SU-DHL-6 (cell line): ENCODE results near the gene DUXA.

Experiments
- CTCF ChIP-seq: fragments of 200-600 bp; sonication (generic); IDR thresholded peaks from one replicate; pipeline ENCODE4 v1.5.1; 2017; ENCODE audit warnings: antibody characterized with exemption, mild to moderate bottlenecking, low read length, moderate library complexity; ENCODE audit not compliant: insufficient read depth, poor library complexity, severe bottlenecking
- EZH2phosphoT487 ChIP-seq: fragments of 200-600 bp; sonication (generic), shearing (Covaris generic); conservative IDR thresholded peaks from 2 replicates; pipeline ENCODE4 v1.6.1; 2018; ENCODE audit warnings: mild to moderate bottlenecking, antibody characterized with exemption, low read length, moderate library complexity, mixed read lengths

DNA sequence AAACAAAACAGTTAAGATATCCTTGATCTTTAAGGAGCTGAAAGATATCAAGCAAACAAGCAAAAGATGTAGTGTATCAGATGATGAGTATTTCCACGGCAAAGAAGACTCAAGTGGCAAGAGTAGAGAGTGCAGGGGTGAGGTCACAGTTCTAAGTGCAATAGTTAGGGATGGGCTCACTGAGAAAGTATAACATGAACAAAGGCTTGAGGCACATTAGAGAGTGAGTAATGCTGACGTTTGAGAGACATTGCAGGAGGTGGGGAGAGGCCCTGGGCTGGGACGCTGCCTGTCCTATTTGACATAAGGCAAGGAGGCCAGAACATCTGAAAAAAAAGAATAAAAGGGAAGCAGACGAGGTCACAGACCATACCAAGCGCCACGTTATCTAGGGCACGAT is 1.4 kb downstream of the DUXA start:
- no peak for TF ChIP-seq CTCF
- no peak for TF ChIP-seq EZH2phosphoT487
